ENCODE results near the gene WDR88. TPM values are rescaled to one million over a fixed set of nuclear protein-coding genes. Genes with fewer than 3 reads are reported as not detected.

WDR88 gene
- total and polyA plus RNA-seq, 2 donors (not counting 1 experiment from before 2014, with no cell fraction given): 0.47 TPM; not detected in 1

- Histone ChIP-seq H3K79me2 (ENCODE audit: control insufficient read depth, insufficient read depth, low read length) (no peaks in the 10 kb centered on the region), H3K27me3 (replicated peaks in 1 of 4; ENCODE audit: control extremely low read depth in 1 of 4, control insufficient read depth in 3 of 4, insufficient read depth in 4 of 4, low read length in 3 of 4) (no peaks in the 10 kb centered on the region), H3K4me2 (replicated peaks; ENCODE audit: low read depth, low read length, poor library complexity, severe bottlenecking) (no peak overlapping the region), H3K9me3 (ENCODE audit: control extremely low read depth in 1 of 3, control insufficient read depth in 2 of 3, insufficient read depth in 1 of 3, low read length in 2 of 3) (peaks cover 0 to 12% (median 0%) of the 10 kb centered on the region in 3 donors), H3K9ac (ENCODE audit: low read length) (no peak overlapping the region), H2AFZ (ENCODE audit: insufficient read depth, low read depth, low read length, poor library complexity, severe bottlenecking) (no peak overlapping the region), H3K36me3 (replicated peaks in 1 of 2; ENCODE audit: control extremely low read depth in 1 of 2, control insufficient read depth in 1 of 2, extremely low read depth in 1 of 2, insufficient read depth in 2 of 2, low read length in 1 of 2) (peaks cover 0 to 18% of the 10 kb centered on the region in 2 experiments), H3K4me1 (ENCODE audit: control insufficient read depth in 2 of 2, insufficient read depth in 2 of 2, low read length in 2 of 2) (no peaks in the 10 kb centered on the region), H4K20me1 (ENCODE audit: control insufficient read depth, insufficient read depth, low read length, poor library complexity, severe bottlenecking) (no peaks in the 10 kb centered on the region), H3K27ac (ENCODE audit: low read length in 2 of 2) (no peak overlapping the region), H3K4me3 (ENCODE audit: control extremely low read depth in 1 of 5, extremely low read depth in 1 of 5, insufficient read depth in 1 of 5, low read depth in 2 of 5, low read length in 4 of 5) (no peak overlapping the region)
- no peak overlapping the region for H3K27ac Mint-ChIP-seq
- 92% methylated on average over 15 of the region's 15 CpGs for WGBS (ENCODE audit: insufficient coverage)
- ATAC-seq (ENCODE audit: low read depth) (no peak), DNase-seq (no peak)
- H3K4me1 Mint-ChIP-seq: peaks cover 4% of the 10 kb centered on the region
- POLR2A ChIA-PET: no interaction called here
- no peak overlapping the region for H3K4me3 Mint-ChIP-seq
- no peaks in the 10 kb centered on the region for H3K9me3 Mint-ChIP-seq (ENCODE audit: insufficient read depth)
- H3K27me3 Mint-ChIP-seq: no peaks in the 10 kb centered on the region
- CTCF ChIA-PET: no interaction called here
- TF ChIP-seq CTCF (IDR thresholded peaks at IDR 0.05): no peak
- TF ChIP-seq EZH2 (IDR thresholded peaks at IDR 0.05; ENCODE audit: borderline replicate concordance, insufficient read depth, low read depth, low read length, poor library complexity, severe bottlenecking): no peak
- intact Hi-C loops (cut with micrococcal nuclease): no loop called here
These were observed 511 bp downstream of the WDR88 start for GRCh38 chr19:33132425-33132824.

DNA sequence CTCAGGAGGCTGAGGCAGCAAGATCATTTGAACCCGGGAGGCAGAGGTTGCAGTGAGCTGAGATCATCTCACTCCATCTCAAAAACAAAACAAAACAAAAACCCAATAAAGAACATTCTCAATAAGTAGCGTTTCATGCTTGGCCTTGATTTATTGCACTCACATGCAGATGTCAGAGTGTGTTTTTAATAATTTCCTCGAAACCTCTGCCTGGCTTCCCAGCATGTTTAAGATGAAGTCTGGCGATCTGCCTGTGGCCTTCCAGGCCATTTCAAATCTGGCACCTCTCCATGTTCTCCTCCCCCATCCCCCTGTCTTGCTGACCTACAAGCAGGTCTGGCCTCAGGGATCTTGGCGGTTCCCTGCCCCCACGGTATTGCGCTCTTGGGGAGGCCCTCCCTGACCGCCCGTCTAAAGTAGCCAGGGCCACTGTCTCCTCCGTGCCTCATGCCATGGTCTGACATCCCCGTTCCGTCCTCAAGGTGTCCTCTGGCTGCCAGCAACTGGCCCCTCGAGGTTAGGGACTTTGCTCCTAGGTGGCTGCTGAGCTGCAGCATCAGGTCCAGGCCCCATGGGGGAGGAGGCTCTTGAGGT lies 1.6 kb downstream of the WDR88 start:
- H4K20me1 ChIP-seq (ENCODE audit: control insufficient read depth, insufficient read depth, low read length, poor library complexity, severe bottlenecking): no peaks in the 10 kb centered on the region
- no peak overlapping the region for H3K27ac Mint-ChIP-seq
- H3K27me3 Mint-ChIP-seq: no peaks in the 10 kb centered on the region
- intact Hi-C loops (cut with micrococcal nuclease): no loop called here
- DNase-seq (no peak), ATAC-seq (ENCODE audit: low read depth) (no peak)
- no peak for TF ChIP-seq EZH2 (IDR thresholded peaks at IDR 0.05; ENCODE audit: borderline replicate concordance, insufficient read depth, low read depth, low read length, poor library complexity, severe bottlenecking)
- no peak for TF ChIP-seq CTCF (IDR thresholded peaks at IDR 0.05)
- no peaks in the 10 kb centered on the region for H3K4me1 ChIP-seq (ENCODE audit: control insufficient read depth in 2 of 2, insufficient read depth in 2 of 2, low read length in 2 of 2)
- H3K4me1 Mint-ChIP-seq: peaks cover 4% of the 10 kb centered on the region
- H3K27ac ChIP-seq (ENCODE audit: low read length in 2 of 2): no peak overlapping the region
- H3K4me3 ChIP-seq (ENCODE audit: control extremely low read depth in 1 of 5, extremely low read depth in 1 of 5, insufficient read depth in 1 of 5, low read depth in 2 of 5, low read length in 4 of 5): no peak overlapping the region
- H3K27me3 ChIP-seq (replicated peaks in 1 of 4; ENCODE audit: control extremely low read depth in 1 of 4, control insufficient read depth in 3 of 4, insufficient read depth in 4 of 4, low read length in 3 of 4): peaks cover 0 to 3% (median 0%) of the 10 kb centered on the region in 4 experiments
- H2AFZ ChIP-seq (ENCODE audit: insufficient read depth, low read depth, low read length, poor library complexity, severe bottlenecking): no peak overlapping the region
- H3K79me2 ChIP-seq (ENCODE audit: control insufficient read depth, insufficient read depth, low read length): no peaks in the 10 kb centered on the region
- WGBS (ENCODE audit: insufficient coverage): 75% methylated on average over 13 of the region's 13 CpGs
- H3K4me2 ChIP-seq (replicated peaks; ENCODE audit: low read depth, low read length, poor library complexity, severe bottlenecking): no peak overlapping the region
- H3K9me3 ChIP-seq (ENCODE audit: control extremely low read depth in 1 of 3, control insufficient read depth in 2 of 3, insufficient read depth in 1 of 3, low read length in 2 of 3): peaks cover 0 to 12% (median 0%) of the 10 kb centered on the region in 3 donors
- CTCF ChIA-PET: no interaction called here
- H3K36me3 ChIP-seq (replicated peaks in 1 of 2; ENCODE audit: control extremely low read depth in 1 of 2, control insufficient read depth in 1 of 2, extremely low read depth in 1 of 2, insufficient read depth in 2 of 2, low read length in 1 of 2): peaks cover 0 to 14% of the 10 kb centered on the region in 2 experiments
- H3K9me3 Mint-ChIP-seq (ENCODE audit: insufficient read depth): no peaks in the 10 kb centered on the region
- no peak overlapping the region for H3K4me3 Mint-ChIP-seq
- POLR2A ChIA-PET: interaction anchor here (0.6 kb wide), 1 partner anchor 266 kb away, joined by 6 read pairs; no protein-coding TSS in a partner anchor
- no peak overlapping the region for H3K9ac ChIP-seq (ENCODE audit: low read length)
